Measurements from ENCODE around the gene CDH4.

The CDH4 gene

DNA sequence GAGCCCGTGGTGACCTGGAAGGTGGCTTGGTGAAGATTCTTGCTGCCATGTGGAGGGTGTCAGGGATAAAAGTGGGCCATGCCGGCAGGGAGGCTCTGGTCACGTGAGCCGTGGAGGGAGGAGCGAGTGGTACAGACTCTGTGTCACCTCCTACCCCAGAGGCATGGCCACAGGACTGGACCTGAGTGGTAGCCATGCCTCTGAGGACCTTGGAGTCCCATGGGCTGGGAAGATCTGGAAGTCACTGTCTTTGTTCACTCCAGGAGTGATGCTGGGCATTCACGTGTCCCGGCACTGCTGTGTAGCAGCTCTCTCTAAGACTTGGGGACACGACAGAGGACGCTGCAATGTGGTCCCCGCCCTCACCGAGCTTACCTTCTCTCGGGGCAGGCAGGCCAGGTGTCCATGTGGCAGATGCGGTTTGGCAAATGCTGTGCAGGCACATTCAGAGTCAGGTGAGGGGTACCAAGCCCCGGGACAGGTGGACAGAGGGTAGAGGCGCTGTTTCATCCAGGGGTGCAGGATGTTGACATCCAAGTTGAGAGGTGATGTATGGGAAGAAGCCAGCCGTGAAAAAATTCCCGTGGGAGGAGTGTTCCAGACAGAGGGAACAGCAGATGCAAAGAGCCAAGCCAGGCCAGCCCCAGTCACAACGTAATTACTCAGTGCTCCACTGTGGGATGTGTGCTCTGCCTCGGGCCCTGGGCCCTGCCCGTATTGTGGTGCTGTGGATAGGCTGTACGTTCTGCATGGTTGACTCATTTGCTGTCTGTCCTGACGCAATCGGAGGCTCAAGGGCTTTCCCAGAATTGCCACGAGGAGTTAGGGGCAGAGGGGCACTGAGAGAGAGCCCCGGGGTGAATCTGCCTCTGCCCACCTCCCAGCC is 505.9 kb downstream of the CDH4 start:
- Histone ChIP-seq H4K20me1 (ENCODE audit: low read depth, low read length) (no peaks in the 10 kb centered on the region), H3K9me3 (ENCODE audit: insufficient read depth, low read length) (no peaks in the 10 kb centered on the region), H3K4me3 (ENCODE audit: insufficient read depth, low read length, poor library complexity, severe bottlenecking) (no peak overlapping the region), H2AFZ (ENCODE audit: low read depth, low read length, severe bottlenecking) (no peak overlapping the region), H3K4me2 (ENCODE audit: low read depth, low read length, poor library complexity, severe bottlenecking) (no peak overlapping the region), H3K27me3 (ENCODE audit: low read length) (no peaks in the 10 kb centered on the region), H3K9ac (ENCODE audit: low read length) (no peak overlapping the region), H3K9me2 (replicated peaks; ENCODE audit: insufficient read depth, low read length) (no peaks in the 10 kb centered on the region), H3F3A (ENCODE audit: insufficient read depth) (no peaks in the 10 kb centered on the region), H3K27ac (ENCODE audit: low read depth, low read length) (no peak overlapping the region), H3K79me2 (ENCODE audit: insufficient read depth, low read length) (no peaks in the 10 kb centered on the region), H3K36me3 (ENCODE audit: low read length) (no peaks in the 10 kb centered on the region)
- no peak for TF ChIP-seq EZH2phosphoT487 (conservative IDR thresholded peaks at IDR 0.05; ENCODE audit: low read length)
- TF ChIP-seq, protein P1, sequence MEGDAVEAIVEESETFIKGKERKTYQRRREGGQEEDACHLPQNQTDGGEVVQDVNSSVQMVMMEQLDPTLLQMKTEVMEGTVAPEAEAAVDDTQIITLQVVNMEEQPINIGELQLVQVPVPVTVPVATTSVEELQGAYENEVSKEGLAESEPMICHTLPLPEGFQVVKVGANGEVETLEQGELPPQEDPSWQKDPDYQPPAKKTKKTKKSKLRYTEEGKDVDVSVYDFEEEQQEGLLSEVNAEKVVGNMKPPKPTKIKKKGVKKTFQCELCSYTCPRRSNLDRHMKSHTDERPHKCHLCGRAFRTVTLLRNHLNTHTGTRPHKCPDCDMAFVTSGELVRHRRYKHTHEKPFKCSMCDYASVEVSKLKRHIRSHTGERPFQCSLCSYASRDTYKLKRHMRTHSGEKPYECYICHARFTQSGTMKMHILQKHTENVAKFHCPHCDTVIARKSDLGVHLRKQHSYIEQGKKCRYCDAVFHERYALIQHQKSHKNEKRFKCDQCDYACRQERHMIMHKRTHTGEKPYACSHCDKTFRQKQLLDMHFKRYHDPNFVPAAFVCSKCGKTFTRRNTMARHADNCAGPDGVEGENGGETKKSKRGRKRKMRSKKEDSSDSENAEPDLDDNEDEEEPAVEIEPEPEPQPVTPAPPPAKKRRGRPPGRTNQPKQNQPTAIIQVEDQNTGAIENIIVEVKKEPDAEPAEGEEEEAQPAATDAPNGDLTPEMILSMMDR (IDR thresholded peaks at IDR 0.05; ENCODE audit: insufficient read depth, low read length, poor library complexity, severe bottlenecking) = no peak

DNA sequence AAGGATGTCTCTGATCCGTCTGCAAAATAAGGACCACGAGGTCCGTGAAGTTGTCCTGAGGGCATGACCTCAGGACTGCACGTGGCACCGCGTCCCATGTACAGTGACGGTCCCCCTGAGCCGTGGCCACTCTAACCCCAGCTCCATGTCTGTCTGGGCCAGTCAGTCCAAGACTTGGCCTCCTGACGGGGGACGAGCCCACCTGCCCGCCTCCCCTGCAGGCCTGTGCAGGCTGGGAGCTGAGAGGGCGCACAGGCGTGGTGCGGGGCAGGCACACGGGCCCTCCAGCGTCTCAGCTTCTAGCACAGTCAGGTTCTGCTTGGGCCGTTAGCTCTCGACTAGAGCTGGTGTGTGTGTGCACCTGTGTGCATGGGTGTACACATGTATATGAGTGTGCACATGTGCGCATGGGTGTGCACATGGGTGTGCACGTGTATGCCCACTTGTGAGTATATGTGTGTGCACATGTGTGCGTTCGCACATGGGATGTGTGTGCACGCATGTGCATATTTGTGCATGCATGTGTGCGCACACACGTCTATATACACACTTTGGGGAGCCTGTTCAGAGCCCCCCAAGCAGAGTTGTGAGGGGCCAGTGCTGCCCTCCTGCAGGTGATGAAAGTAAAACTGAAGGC is 506.6 kb downstream of the CDH4 start:
- no peak overlapping the region for H3K4me2 ChIP-seq (ENCODE audit: low read depth, low read length, poor library complexity, severe bottlenecking)
- H3K36me3 ChIP-seq (ENCODE audit: low read length) = no peaks in the 10 kb centered on the region
- H3K9me2 ChIP-seq (replicated peaks; ENCODE audit: insufficient read depth, low read length) = no peaks in the 10 kb centered on the region
- H3K27ac ChIP-seq (ENCODE audit: low read depth, low read length) = no peak overlapping the region
- TF ChIP-seq EZH2phosphoT487 (conservative IDR thresholded peaks at IDR 0.05; ENCODE audit: low read length) = no peak
- TF ChIP-seq, protein P1 (IDR thresholded peaks at IDR 0.05; ENCODE audit: insufficient read depth, low read length, poor library complexity, severe bottlenecking) = no peak
- no peak overlapping the region for H3K9ac ChIP-seq (ENCODE audit: low read length)
- no peak overlapping the region for H3K4me3 ChIP-seq (ENCODE audit: insufficient read depth, low read length, poor library complexity, severe bottlenecking)
- H3K9me3 ChIP-seq (ENCODE audit: insufficient read depth, low read length) = no peaks in the 10 kb centered on the region
- no peak overlapping the region for H2AFZ ChIP-seq (ENCODE audit: low read depth, low read length, severe bottlenecking)
- no peaks in the 10 kb centered on the region for H3F3A ChIP-seq (ENCODE audit: insufficient read depth)
- no peaks in the 10 kb centered on the region for H4K20me1 ChIP-seq (ENCODE audit: low read depth, low read length)
- no peaks in the 10 kb centered on the region for H3K27me3 ChIP-seq (ENCODE audit: low read length)
- H3K79me2 ChIP-seq (ENCODE audit: insufficient read depth, low read length) = no peaks in the 10 kb centered on the region

DNA sequence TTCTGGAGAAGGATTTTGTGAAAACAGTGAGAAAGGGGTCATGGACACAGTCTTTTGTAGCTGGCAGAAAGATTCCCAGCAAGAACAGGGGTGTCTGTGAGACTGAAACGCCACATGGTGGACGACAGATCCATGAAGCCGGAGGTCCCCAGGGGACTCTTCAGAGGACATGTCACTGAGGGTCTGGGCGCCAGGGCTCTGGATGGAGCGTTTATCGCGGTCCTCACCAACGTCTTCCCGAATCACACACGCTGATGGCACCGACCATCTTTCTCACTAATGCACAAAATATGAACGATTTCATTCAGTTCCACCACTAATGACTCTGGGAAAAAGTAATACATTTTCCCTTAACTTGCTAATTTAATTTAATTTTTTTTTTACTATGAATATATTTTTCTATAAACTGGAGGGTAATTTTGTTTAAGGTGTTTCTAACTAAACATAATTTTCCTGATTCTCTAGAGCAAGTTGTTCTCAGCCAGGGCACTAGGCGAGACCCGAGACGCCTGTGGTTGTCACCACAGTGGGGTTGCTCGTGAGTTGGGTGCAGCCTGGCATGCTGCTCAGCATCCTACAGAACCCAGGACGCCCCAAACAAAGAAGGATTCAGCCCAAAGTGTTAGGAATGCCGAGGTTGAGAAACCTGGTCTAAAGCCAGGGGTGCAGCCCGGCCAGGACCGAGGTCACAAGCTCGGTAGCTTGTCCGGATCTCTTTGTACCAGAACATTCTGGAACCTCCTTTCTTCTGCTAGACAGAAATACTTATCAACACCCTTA is 507.4 kb downstream of the CDH4 start:
- TF ChIP-seq EZH2phosphoT487 (conservative IDR thresholded peaks at IDR 0.05; ENCODE audit: low read length) = no peak
- TF ChIP-seq, protein P1 (IDR thresholded peaks at IDR 0.05; ENCODE audit: insufficient read depth, low read length, poor library complexity, severe bottlenecking) = no peak
- Histone ChIP-seq H3K9ac (ENCODE audit: low read length) (no peak overlapping the region), H3K9me3 (ENCODE audit: insufficient read depth, low read length) (no peaks in the 10 kb centered on the region), H3K79me2 (ENCODE audit: insufficient read depth, low read length) (no peaks in the 10 kb centered on the region), H2AFZ (ENCODE audit: low read depth, low read length, severe bottlenecking) (no peak overlapping the region), H3F3A (ENCODE audit: insufficient read depth) (no peaks in the 10 kb centered on the region), H3K27ac (ENCODE audit: low read depth, low read length) (no peak overlapping the region), H3K36me3 (ENCODE audit: low read length) (no peaks in the 10 kb centered on the region), H3K4me2 (ENCODE audit: low read depth, low read length, poor library complexity, severe bottlenecking) (no peak overlapping the region), H3K9me2 (replicated peaks; ENCODE audit: insufficient read depth, low read length) (no peaks in the 10 kb centered on the region), H3K4me3 (ENCODE audit: insufficient read depth, low read length, poor library complexity, severe bottlenecking) (no peak overlapping the region), H4K20me1 (ENCODE audit: low read depth, low read length) (no peaks in the 10 kb centered on the region), H3K27me3 (ENCODE audit: low read length) (no peaks in the 10 kb centered on the region)
